ENCODE data around the gene MYBBP1A.
A peak's percentile ranks its signal among the peaks of the same experiment; 100 is the strongest.

Gene MYBBP1A

GRCh38 chr17:4548061-4548461, 7.1 kb downstream of the MYBBP1A start:
- no peak for DNase-seq (ENCODE audit: low spot score)

DNA sequence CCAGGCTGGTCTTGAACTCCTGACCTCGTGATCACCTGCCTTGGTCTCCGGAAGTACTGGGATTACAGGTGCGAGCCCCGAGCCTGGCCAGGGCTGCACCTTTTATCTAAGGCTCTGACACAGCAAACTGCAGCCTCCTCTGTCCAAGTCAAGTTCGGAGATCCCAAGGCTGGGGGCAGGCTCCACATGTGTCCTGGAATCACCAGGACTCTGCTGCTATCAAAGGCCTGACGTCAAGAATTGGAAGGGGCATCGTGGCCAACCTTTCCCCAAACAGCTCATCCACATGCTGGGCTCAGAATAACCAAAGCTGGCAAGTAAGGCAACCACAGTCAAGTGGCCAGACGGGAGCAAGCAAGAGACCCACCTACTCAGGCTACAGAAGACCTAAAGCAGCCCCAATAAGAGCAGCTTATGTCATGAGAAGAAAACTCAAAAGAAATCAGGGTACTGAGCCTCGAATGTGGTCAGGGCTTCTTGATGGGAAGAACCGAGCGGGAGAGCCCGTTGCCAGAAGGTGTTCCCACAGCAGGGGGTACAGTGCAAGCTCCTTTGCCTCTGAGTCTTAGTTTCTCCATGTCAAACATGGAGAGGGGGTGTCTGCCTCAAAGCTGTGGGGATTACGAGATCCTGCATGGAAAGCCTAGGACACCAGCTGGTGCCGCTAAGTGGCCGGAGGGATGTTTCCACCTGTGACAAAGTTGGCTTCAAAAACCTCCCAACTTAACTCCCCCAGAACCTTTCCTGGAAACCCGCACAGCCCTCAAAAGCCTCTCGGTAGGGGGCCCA, 7.9 kb downstream of the MYBBP1A start:
- no peak for DNase-seq (ENCODE audit: low spot score)

DNA sequence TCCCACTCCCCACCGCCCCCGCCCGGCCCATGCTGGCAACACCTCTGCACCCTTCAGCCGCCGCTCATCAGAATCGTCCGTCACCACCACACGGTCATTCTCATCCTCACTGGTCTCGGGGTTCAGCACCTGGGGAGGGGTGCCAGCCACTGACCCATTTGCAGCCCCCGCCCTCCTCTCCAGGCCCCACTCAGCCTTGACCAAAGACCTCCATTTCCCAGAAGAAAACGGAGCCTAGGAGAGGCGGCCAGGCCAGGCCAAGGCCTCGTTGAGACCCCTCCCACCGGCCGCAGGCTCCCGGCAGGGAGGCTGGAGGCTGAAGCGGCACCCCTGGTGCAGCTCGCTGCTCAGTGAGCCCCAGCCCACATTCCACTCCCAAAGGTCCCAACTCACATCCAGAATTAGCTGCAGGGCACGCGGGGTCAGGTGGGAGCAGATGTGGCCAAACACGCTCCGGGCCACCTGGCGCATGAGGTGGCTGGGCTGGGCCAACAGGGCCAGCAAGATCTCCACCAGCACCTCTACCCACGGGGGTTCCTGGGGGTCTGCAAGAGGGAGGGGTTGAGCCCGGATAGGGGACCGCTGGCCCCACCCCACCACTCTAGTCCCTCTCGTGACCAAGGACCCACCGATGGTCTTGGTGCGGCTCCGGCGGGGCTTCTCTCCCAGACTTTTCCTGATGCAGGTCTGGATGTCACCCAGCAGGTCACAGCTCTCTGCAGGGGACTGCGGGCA, 9.8 kb downstream of the MYBBP1A start:
- DNase-seq (ENCODE audit: low spot score), result no peak

DNA sequence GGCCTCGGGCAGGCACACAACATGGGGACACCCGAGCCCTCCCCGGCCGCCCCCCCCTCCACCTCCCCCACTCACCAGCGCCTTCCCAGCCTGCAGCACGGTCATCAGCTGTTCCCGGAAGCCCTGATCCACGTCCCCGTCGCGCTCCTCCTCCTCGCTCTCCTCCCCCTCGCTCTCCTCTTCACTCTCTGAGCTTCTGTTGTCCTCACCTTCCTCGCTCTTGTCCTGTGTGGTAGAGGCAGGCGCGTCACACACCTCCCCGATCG, 10.3 kb downstream of the MYBBP1A start:
- DNase-seq (ENCODE audit: low spot score), result no peak

DNA sequence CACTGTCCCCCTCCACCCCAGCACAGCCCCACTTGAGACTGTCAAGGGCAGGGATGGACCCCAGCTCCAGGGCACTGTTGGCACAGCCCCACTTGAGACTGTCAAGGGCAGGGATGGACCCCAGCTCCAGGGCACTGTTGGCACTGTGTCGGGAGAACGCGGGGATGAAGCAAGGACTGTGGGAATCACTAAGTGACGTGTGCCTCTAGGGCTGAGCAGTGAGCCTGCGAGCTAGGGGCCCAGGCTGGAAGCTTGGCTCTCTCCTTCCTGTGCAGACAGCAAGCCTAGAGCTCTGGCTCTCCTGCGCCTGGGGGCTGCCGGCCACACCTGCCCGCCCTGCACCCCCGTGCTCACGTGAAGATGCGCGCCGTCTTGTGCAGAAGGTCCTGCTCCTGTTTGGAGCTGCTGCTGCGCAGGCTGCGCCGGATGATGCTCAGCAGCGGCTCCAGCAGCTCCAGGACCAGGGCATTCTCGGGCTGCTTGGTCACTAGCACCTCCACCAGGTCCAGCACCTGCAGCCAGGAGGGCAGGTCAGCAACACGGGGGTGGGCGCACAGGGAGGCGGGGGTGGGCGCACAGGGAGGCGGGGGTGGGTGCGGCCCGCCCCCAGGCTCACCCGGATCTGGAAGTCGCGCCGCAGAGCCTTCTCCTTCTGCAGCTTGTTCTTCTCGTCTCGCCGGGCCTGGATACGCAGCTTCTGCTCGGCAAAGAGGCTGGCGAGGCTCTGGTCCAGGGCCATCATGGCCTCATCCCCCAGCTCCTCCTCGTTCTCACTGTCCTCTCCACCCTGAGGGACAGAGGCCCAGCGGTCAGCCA, 10.8 kb downstream of the MYBBP1A start:
- no peak for DNase-seq (ENCODE audit: low spot score)

DNA sequence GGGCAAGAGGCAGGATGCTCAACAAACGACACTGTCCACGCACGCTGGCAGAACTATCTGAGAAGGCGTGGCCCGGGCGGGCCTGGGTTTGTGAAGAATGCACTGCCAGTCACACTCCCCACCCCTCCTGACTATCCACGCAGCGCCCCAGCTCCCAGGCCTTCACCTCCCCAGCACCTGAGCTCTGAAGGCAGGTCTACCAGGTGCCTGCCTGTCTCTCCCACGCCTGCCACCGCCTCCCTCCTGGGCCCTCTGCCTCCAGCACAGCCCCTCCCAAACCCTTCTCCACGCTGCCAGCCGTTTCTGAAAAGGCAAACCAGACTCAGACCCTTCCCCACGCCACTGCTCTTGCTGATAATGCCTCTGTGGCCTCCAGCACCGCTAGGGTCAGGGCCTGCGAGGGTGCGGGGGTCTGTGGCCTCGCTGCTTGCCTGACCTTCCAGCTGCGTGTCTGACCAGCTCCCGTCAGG, 11.6 kb downstream of the MYBBP1A start:
- DNase-seq (ENCODE audit: low spot score), result no peak

GRCh38 chr17:4542726-4543191, 12.4 kb downstream of the MYBBP1A start:
- no peak for DNase-seq (ENCODE audit: low spot score)

DNA sequence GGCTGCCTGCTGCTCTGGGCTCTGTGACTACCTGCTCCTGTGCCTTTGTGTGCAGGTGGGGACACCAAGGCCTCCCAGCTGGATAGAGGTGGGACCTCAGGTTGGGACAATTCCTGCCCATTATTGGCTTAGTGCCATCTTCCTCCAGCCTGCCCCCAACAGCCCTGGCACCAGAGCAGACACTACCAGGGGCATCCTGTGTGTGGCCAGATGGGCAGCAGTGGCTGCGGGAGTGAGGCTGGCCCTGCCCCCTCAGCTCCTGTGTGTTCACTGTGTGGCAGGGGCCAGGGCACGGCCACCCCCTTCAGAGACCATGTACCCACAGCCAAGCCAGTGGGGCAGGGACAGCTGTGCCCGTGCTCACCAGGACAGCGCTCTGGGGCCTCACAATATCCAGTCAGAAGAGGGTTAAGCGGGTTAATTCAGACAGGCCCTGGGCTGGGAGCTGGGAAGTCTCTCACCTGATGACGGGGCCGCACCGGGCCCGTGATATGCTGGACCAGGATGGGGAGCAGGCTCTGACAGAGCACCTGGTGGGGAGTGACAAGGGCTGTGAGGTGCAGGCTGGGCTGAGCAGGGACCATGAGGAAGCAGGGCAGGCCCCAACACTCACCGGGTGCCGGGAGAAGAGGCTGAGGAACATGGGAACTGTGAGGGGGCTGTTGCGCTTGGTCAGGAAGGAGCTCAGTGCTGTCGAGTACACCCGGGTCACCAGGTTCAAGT, 13.0 kb downstream of the MYBBP1A start:
- DNase-seq (ENCODE audit: low spot score), result no peak

- no peak for DNase-seq (ENCODE audit: low spot score)
Measured at GRCh38 chr17:4541328-4542002, 13.7 kb downstream of the MYBBP1A start.

GRCh38 chr17:4540687-4541327, 14.4 kb downstream of the MYBBP1A start:
- DNase-seq (ENCODE audit: low spot score), result no peak

DNA sequence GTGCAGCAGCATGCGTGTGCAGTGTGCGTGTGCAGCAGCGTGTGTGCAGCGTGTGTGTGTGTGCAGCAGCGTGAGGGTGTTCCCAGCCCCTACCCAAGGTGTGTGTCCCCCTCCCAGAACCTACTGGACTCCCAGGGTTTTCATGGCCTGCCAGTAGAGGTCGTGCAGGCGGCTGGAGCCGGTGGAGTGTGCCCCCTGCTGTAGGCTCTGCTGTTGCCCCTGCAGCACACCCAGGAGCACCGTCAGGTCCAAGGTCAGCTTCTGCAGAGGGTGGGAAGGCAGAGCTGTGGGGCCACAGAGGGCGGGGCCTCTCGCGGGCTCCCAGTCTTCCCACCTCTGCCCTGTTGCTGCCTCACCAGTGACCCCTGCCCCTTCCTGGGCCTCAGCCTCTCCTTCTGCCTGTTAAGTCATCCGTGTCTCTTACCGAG, 14.9 kb downstream of the MYBBP1A start:
- DNase-seq (ENCODE audit: low spot score), result no peak

DNA sequence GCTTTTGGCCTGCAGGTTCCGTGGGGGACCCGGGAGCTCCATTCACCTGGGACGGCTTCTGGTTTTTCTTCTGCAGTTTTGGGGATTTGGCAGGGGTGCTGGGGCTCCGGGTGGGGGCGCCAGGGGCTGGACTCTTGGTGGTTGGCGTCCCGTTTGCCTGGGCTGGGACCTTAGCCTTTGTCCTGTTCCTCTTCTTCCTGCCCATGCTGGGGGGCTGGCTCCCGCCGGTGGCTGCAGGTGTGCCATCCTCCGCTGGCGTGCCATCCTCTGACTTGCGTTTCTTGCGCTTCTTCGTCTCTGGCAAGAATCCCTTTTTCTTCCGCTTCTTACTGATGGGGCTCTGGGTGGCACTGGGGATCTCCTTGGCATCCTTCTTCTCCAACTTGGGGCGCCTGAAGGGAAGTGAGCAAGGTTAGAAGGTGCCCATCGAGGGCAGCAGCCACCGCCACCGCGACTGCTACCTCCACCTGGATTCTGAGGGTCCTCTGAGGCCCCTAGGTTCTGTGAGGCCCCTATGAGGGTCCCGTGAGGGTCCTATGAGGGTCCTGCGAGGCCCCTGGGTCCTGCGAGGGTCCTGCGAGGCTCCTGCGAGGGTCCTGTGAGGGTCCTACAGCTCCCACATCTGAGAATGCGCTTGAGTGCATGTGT, 15.5 kb downstream of the MYBBP1A start:
- DNase-seq (ENCODE audit: low spot score), result no peak

DNA sequence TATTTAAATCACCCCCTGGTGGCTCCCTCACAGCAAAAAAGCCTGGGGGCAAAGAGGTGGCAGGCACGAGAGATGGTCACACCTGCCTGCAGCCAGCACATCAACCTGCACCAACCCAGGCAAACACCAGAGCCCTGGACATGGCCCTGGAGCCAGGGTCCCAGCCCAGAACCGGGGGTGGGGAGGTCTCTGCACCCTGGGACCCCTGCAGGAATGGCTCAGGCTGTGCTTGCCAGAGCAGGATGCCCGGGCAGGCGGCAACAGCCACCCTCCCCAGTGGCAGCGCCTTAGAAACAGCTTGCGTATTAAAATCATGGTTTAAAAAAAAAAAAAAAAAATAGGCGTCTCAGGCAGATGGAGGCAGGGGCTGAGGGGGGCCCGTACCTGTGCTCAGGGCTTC, 16.2 kb downstream of the MYBBP1A start:
- DNase-seq (ENCODE audit: low spot score), result no peak

DNA sequence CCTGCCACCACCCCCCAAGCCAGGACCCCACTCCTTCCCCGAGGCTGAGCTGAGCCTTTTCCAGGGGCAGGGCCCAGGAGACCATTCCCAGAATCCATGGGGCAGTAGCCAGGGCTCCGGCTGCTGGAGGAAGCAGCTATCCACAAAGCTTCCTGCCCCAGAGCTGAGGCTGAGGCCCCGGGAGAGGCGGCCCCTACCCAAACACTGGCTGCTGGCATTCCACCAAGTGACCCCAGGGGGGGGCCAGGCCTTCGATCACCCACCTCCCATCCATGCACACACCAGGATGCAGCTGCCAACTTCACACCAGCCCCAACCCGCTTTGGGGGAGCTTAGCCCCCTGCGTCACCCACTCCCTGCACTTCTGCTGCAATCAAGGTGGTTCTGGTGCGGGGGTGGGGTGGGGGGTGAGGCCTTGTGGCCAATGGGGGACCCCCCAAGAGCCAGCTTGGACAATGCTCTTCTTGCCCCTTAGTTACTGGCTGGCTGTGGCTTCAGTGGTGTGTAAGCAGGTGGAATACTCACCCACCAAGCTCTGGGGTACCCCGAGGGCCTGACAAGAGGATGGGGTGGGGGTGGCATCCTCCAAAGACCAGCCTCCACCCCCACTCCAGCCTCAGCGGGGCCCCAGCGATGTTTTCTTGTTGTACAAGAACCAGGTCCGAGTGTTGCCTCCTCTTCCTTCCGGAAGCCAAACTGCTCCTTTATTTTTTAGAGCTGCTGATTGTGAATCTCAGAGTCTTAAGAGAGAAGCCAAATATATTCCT, 16.8 kb downstream of the MYBBP1A start:
- DNase-seq (ENCODE audit: low spot score), result no peak

- DNase-seq (ENCODE audit: low spot score), result no peak
Measured at GRCh38 chr17:4537451-4538235, 17.5 kb downstream of the MYBBP1A start.

- peak; percentile 50 for DNase-seq (ENCODE audit: low spot score)
Measured at GRCh38 chr17:4536742-4537411, 18.3 kb downstream of the MYBBP1A start.

DNA sequence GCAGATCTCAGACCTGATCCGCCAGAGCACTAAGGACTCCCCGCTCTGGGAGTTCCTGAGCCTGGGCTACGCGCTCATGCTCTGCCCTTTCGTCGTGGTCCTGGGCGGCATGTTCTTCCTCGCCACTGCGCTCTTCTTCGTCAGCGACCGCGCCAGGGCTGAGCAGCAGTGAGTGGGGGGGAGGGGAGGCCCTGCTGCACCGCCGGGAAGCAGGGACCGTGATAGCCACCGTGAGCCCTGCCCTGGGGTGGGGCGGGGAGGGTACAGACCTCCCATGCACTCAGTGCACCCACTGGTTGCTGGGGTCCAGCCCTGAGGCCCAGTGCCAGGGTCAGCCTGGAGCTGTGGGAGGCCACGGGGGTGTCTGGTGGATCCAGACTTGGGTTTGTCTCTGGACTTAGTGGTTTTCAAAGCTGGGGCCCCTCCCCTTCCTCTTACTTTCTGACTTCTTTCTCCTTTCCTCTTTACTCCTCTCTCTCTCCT, 18.9 kb downstream of the MYBBP1A start:
- DNase-seq (ENCODE audit: low spot score), result peak; percentile 44

DNA sequence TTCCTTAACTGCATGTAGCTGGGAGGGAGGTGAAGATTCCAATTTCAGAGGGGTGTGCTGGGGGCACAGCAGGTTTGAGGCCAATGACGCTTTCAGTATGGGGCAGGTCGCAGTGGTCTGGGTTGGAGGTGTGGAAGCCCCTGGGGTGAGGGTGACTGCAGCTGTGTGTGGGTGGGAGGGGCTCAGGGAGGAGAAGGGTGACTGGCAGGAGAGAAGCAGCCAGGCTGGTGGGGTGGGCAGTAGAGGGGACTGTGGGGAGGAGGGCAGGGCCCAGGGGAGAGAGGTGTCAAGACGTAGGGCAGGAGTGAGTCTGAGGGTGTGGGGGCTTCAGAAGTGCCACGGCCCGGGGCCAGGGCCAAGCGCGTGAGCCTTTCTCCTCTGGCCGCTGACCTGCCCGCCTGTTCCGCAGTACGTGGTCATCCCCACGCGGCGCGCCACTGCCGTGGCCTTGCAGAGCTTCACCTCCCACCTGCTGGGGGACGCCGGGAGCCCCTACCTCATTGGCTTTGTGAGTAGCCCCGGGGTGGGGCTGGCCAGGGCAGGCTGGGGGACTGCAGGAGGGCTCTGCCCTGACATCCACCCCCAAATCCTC, 19.4 kb downstream of the MYBBP1A start:
- DNase-seq (ENCODE audit: low spot score), result no peak
